ENCODE data around the gene OR9Q2.

The OR9Q2 gene

GRCh38 chr11:58186938-58187337 lies 1.9 kb upstream of the OR9Q2 start:
- no peak overlapping the region for H3K4me3 ChIP-seq (ENCODE audit: insufficient read depth, low read length, poor library complexity, severe bottlenecking)
- H3K79me2 ChIP-seq (ENCODE audit: insufficient read depth, low read length), result no peaks in the 10 kb centered on the region
- no peaks in the 10 kb centered on the region for H4K20me1 ChIP-seq (ENCODE audit: low read depth, low read length)
- H3K4me2 ChIP-seq (ENCODE audit: low read depth, low read length, poor library complexity, severe bottlenecking), result no peak overlapping the region
- no peaks in the 10 kb centered on the region for H3F3A ChIP-seq (ENCODE audit: insufficient read depth)
- H3K36me3 ChIP-seq (ENCODE audit: low read length), result no peaks in the 10 kb centered on the region
- no peak overlapping the region for H2AFZ ChIP-seq (ENCODE audit: low read depth, low read length, severe bottlenecking)
- no peaks in the 10 kb centered on the region for H3K27me3 ChIP-seq (ENCODE audit: low read length)
- TF ChIP-seq EZH2phosphoT487 (conservative IDR thresholded peaks at IDR 0.05; ENCODE audit: low read length) (no peak), CTCF (IDR thresholded peaks at IDR 0.05; ENCODE audit: insufficient read depth, low read length, poor library complexity, severe bottlenecking) (no peak)
- H3K9me3 ChIP-seq (ENCODE audit: insufficient read depth, low read length), result no peaks in the 10 kb centered on the region
- H3K9ac ChIP-seq (ENCODE audit: low read length), result no peak overlapping the region
- H3K9me2 ChIP-seq (replicated peaks; ENCODE audit: insufficient read depth, low read length), result no peaks in the 10 kb centered on the region
- H3K27ac ChIP-seq (ENCODE audit: low read depth, low read length), result no peak overlapping the region

DNA sequence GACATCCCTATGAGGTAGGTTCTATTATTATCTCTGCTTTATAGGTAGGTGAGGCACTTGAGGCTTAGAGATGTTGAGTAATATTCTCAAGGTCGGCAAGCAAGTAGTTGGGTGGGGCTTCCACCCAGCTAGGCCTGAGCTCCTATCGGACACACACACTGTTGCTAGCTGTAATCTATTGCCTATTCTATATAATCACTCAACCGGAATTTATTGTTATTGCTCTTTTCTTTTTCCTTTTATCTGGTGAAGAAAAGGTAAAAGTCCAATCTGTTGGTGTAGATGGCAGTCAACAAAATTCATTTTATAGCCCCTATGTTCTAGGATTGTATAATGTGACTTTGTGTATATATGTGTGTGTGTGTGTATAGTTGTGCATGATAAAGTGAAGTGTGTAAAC lies 3.4 kb downstream of the OR9Q2 start:
- Histone ChIP-seq H3K27me3 (ENCODE audit: low read length) (no peaks in the 10 kb centered on the region), H3K79me2 (ENCODE audit: insufficient read depth, low read length) (no peaks in the 10 kb centered on the region), H2AFZ (ENCODE audit: low read depth, low read length, severe bottlenecking) (no peak overlapping the region)

DNA sequence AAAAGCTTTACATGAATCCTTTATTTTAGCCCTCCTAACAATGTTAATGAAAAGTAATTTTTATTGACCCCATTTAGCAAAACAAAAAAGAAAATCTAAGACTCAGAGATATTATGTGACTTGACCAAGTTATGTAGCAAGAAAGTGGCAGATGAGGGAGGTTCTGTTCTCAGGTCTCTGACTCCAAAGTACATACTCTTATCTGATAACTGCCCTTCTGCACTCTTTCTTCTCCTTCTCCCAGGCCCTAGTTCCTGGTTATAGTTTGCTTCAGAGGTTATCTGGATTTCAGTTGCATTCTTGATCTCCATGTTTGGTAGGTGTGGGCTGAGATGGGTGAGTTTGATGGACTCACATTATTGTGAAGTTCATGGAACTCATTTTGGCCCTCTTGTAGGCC lies 4.5 kb downstream of the OR9Q2 start:
- Histone ChIP-seq H3K9me3 (ENCODE audit: insufficient read depth, low read length) (no peaks in the 10 kb centered on the region; the same call in 1 of the 2 replicates), H2AFZ (ENCODE audit: low read depth, low read length, severe bottlenecking) (no peak overlapping the region), H3K27ac (ENCODE audit: low read depth, low read length) (no peak overlapping the region), H3F3A (ENCODE audit: insufficient read depth) (no peaks in the 10 kb centered on the region), H3K27me3 (ENCODE audit: low read length) (no peaks in the 10 kb centered on the region), H4K20me1 (ENCODE audit: low read depth, low read length) (no peaks in the 10 kb centered on the region), H3K9ac (ENCODE audit: low read length) (no peak overlapping the region), H3K9me2 (replicated peaks; ENCODE audit: insufficient read depth, low read length) (no peaks in the 10 kb centered on the region), H3K36me3 (ENCODE audit: low read length) (no peaks in the 10 kb centered on the region), H3K79me2 (ENCODE audit: insufficient read depth, low read length) (no peaks in the 10 kb centered on the region), H3K4me3 (ENCODE audit: insufficient read depth, low read length, poor library complexity, severe bottlenecking) (no peak overlapping the region), H3K4me2 (ENCODE audit: low read depth, low read length, poor library complexity, severe bottlenecking) (no peak overlapping the region)
- TF ChIP-seq EZH2phosphoT487 (conservative IDR thresholded peaks at IDR 0.05; ENCODE audit: low read length) (no peak), CTCF (IDR thresholded peaks at IDR 0.05; ENCODE audit: insufficient read depth, low read length, poor library complexity, severe bottlenecking) (no peak)

More for the DNA sequence above, 3.4 kb downstream of the OR9Q2 start:
- no peaks in the 10 kb centered on the region for H3F3A ChIP-seq (ENCODE audit: insufficient read depth)
- no peaks in the 10 kb centered on the region for H3K9me2 ChIP-seq (replicated peaks; ENCODE audit: insufficient read depth, low read length)
- no peak overlapping the region for H3K4me3 ChIP-seq (ENCODE audit: insufficient read depth, low read length, poor library complexity, severe bottlenecking)
- TF ChIP-seq CTCF (IDR thresholded peaks at IDR 0.05; ENCODE audit: insufficient read depth, low read length, poor library complexity, severe bottlenecking) (no peak), EZH2phosphoT487 (conservative IDR thresholded peaks at IDR 0.05; ENCODE audit: low read length) (no peak)
- H3K9ac ChIP-seq (ENCODE audit: low read length), result no peak overlapping the region
- H3K9me3 ChIP-seq (ENCODE audit: insufficient read depth, low read length), result no peaks in the 10 kb centered on the region
- H3K27ac ChIP-seq (ENCODE audit: low read depth, low read length), result no peak overlapping the region
- H3K4me2 ChIP-seq (ENCODE audit: low read depth, low read length, poor library complexity, severe bottlenecking), result no peak overlapping the region
- no peaks in the 10 kb centered on the region for H4K20me1 ChIP-seq (ENCODE audit: low read depth, low read length)
- H3K36me3 ChIP-seq (ENCODE audit: low read length), result no peaks in the 10 kb centered on the region
